ENCODE data around the gene DUSP1. TPM values are rescaled to one million over a fixed set of nuclear protein-coding genes. Genes with fewer than 3 reads are reported as not detected.

The DUSP1 gene
- total RNA-seq, 2 donors from 2014 or later: 445 to 1,411 TPM

GRCh38 chr5:172768573-172769341, 2.2 kb downstream of the DUSP1 start:
- DNase-seq (ENCODE audit: low spot score): peak; percentile 91
- intact Hi-C loops (cut with DNase I): no loop called here

GRCh38 chr5:172768098-172768572, 2.9 kb downstream of the DUSP1 start:
- intact Hi-C loops (cut with DNase I): no loop called here
- DNase-seq (ENCODE audit: low spot score): no peak

GRCh38 chr5:172766287-172767108, 4.5 kb downstream of the DUSP1 start:
- intact Hi-C loops (cut with DNase I): no loop called here
- peak; percentile 94 for DNase-seq (ENCODE audit: low spot score)

- DNase-seq (ENCODE audit: low spot score): peak; percentile 89
- intact Hi-C loops (cut with DNase I): no loop called here
Measured at GRCh38 chr5:172765766-172766286, 5.2 kb downstream of the DUSP1 start.

- peak; percentile 97 for DNase-seq (ENCODE audit: low spot score)
- intact Hi-C loops (cut with DNase I): loop anchor here in 1 of 2 donors (5.0 kb wide), 1 partner anchor 38 kb away; no protein-coding TSS in a partner anchor
Measured at GRCh38 chr5:172764861-172765765, 5.9 kb downstream of the DUSP1 start.

GRCh38 chr5:172763120-172763464, 7.9 kb downstream of the DUSP1 start:
- peak; percentile 76 for DNase-seq (ENCODE audit: low spot score)
- intact Hi-C loops (cut with DNase I): loop anchor here in 1 of 2 donors (5.0 kb wide), 1 partner anchor 36 kb away; no protein-coding TSS in a partner anchor

- peak; percentile 81 for DNase-seq (ENCODE audit: low spot score)
Measured at GRCh38 chr5:172762214-172763119, 8.5 kb downstream of the DUSP1 start.

GRCh38 chr5:172760959-172761358, 10.0 kb downstream of the DUSP1 start:
- no peak for DNase-seq (ENCODE audit: low spot score)
- intact Hi-C loops (cut with DNase I): loop anchor here in 1 of 2 donors (5.0 kb wide), 1 partner anchor 34 kb away; no protein-coding TSS in a partner anchor

More at GRCh38 chr5:172762214-172763119, 8.5 kb downstream of the DUSP1 start:
- intact Hi-C loops (cut with DNase I): loop anchor here in 1 of 2 donors (5.0 kb wide), 1 partner anchor 35 kb away; no protein-coding TSS in a partner anchor

GRCh38 chr5:172760136-172760535, 10.9 kb downstream of the DUSP1 start:
- intact Hi-C loops (cut with DNase I): loop anchor here in 1 of 2 donors (5.0 kb wide), 1 partner anchor 33 kb away; no protein-coding TSS in a partner anchor

GRCh38 chr5:172758834-172759149, 12.2 kb downstream of the DUSP1 start:
- intact Hi-C loops (cut with DNase I): loop anchor here in 1 of 2 donors (5.0 kb wide), 1 partner anchor 36 kb away; no protein-coding TSS in a partner anchor

More at GRCh38 chr5:172760136-172760535, 10.9 kb downstream of the DUSP1 start:
- no peak for DNase-seq (ENCODE audit: low spot score)

GRCh38 chr5:172758077-172758833, 12.7 kb downstream of the DUSP1 start:
- DNase-seq (ENCODE audit: low spot score): peak; percentile 81
- intact Hi-C loops (cut with DNase I): loop anchor here in 1 of 2 donors (5.0 kb wide), 1 partner anchor 36 kb away; no protein-coding TSS in a partner anchor

More at GRCh38 chr5:172758834-172759149, 12.2 kb downstream of the DUSP1 start:
- no peak for DNase-seq (ENCODE audit: low spot score)

GRCh38 chr5:172757394-172758010, 13.5 kb downstream of the DUSP1 start:
- intact Hi-C loops (cut with DNase I): loop anchor here in 1 of 2 donors (5.0 kb wide), 1 partner anchor 35 kb away; no protein-coding TSS in a partner anchor
- DNase-seq (ENCODE audit: low spot score): peak; percentile 72

GRCh38 chr5:172756764-172757393, 14.1 kb downstream of the DUSP1 start:
- intact Hi-C loops (cut with DNase I): loop anchor here in 1 of 2 donors (5.0 kb wide), 1 partner anchor 35 kb away; no protein-coding TSS in a partner anchor
- peak; percentile 75 for DNase-seq (ENCODE audit: low spot score)

- DNase-seq (ENCODE audit: low spot score): no peak
- intact Hi-C loops (cut with DNase I): loop anchor here in 1 of 2 donors (5.0 kb wide), 1 partner anchor 32 kb away; no protein-coding TSS in a partner anchor
Measured at GRCh38 chr5:172754596-172755356, 16.2 kb downstream of the DUSP1 start.

- intact Hi-C loops (cut with DNase I): no loop called here
- DNase-seq (ENCODE audit: low spot score): no peak
Measured at GRCh38 chr5:172753101-172753500, 17.9 kb downstream of the DUSP1 start.
